Skeletal muscle satellite cell (primary cell): ENCODE results near the gene CYP4F22.

Experiments used
- H3K27me3 ChIP-seq: 2 replicates; pipeline ENCODE4 v1.7.0; 2013; ENCODE audit warnings: low read length; ENCODE audit not compliant: control insufficient read depth, insufficient read depth
- H3K36me3 ChIP-seq: 2 replicates; pipeline ENCODE4 v1.7.0; 2013; ENCODE audit warnings: mild to moderate bottlenecking, control low read depth, low read length; ENCODE audit not compliant: insufficient read depth
- H3K4me1 ChIP-seq: 2 replicates; pipeline ENCODE4 v1.7.0; 2013; ENCODE audit warnings: low read length; ENCODE audit not compliant: control insufficient read depth, insufficient read depth
- H3K4me2 ChIP-seq: 2 replicates; pipeline ENCODE4 v1.7.0; 2013; ENCODE audit warnings: mild to moderate bottlenecking, low read length
- H3K4me3 ChIP-seq: 2 replicates; pipeline ENCODE4 v1.7.0; 2013; ENCODE audit warnings: low read length
- H3K9ac ChIP-seq: 2 replicates; pipeline ENCODE4 v1.7.0; 2013; ENCODE audit warnings: mild to moderate bottlenecking, low read depth, low read length, moderate library complexity
- H3K9me3 ChIP-seq: replicated peaks from 2 replicates; pipeline ENCODE4 v1.7.0; 2013; ENCODE audit warnings: mild to moderate bottlenecking, control low read depth, low read length

The CYP4F22 gene

DNA sequence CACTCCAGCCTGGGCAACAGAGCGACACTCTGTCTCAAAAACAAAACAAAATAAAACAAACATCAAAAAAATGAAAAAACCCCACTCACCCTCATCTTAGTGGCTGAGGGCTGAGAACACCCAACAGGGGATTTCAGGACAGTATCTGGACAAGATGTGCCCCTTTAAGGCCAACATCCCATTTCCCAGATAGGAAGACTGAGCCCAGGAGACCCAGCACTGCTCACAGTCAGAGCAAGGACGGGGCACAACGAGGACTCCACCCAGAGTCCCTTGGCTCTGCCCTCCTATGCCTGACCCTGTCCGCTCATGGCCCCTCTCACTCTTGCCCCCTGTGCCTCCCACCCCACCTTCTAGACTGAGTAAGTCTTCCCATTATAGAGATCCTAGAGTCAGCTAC lies 53.8 kb downstream of the CYP4F22 start:
- Histone ChIP-seq H3K4me3 (no peak overlapping the region), H3K27me3 (no peaks in the 10 kb centered on the region), H3K9ac (no peak overlapping the region), H3K4me1 (no peaks in the 10 kb centered on the region), H3K36me3 (no peaks in the 10 kb centered on the region), H3K4me2 (no peak overlapping the region), H3K9me3 (no peaks in the 10 kb centered on the region)

DNA sequence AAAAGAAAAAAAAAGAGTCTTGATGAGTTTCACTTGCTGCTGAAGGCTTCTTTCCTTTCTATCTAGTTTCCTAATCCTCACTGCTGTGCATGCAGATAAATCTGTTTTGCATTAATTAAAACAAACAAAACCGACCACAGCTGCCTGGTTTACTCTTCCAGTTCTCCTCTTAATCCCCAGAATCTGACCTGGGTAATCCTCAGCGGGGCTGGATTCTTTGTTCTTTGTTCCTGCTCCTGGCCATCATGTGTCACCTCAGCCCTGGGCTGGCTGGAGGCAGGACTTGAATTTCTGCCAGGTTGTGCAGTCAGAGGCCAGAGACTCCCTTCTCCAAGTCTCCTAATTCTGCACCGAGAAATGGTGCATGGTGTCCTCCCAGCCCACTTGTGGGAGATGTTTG lies 54.5 kb downstream of the CYP4F22 start:
- H3K4me3 ChIP-seq = no peak overlapping the region
- no peaks in the 10 kb centered on the region for H3K27me3 ChIP-seq
- H3K9me3 ChIP-seq = no peaks in the 10 kb centered on the region
- no peak overlapping the region for H3K9ac ChIP-seq
- no peaks in the 10 kb centered on the region for H3K4me1 ChIP-seq
- no peaks in the 10 kb centered on the region for H3K36me3 ChIP-seq
- no peak overlapping the region for H3K4me2 ChIP-seq

DNA sequence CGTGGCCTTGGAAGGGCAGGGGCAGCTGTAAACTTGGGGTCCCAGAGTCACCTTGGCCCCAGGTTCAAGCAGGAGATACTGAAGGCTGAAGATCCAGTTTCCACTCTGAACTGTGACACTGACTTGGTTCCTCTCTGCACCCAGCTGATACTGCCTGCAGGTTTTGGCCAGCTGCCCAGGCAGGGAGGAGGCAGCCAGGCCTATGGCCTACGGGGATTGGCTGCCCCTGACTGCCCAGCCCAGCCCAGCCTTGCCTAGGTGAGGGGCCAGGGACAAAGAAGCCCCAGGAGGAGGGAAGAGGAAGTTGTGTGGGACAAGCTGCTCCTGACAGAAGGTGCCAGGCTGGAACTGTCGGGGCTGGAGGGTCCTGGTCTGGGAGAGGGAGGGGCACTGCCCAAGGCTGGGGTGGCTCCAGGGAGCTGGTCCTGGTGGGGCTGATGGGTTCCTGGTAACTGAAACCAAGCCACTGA lies 55.0 kb downstream of the CYP4F22 start:
- Histone ChIP-seq H3K9me3 (no peaks in the 10 kb centered on the region), H3K27me3 (no peaks in the 10 kb centered on the region), H3K9ac (no peak overlapping the region), H3K4me2 (no peak overlapping the region), H3K36me3 (no peaks in the 10 kb centered on the region), H3K4me3 (no peak overlapping the region), H3K4me1 (no peaks in the 10 kb centered on the region)

DNA sequence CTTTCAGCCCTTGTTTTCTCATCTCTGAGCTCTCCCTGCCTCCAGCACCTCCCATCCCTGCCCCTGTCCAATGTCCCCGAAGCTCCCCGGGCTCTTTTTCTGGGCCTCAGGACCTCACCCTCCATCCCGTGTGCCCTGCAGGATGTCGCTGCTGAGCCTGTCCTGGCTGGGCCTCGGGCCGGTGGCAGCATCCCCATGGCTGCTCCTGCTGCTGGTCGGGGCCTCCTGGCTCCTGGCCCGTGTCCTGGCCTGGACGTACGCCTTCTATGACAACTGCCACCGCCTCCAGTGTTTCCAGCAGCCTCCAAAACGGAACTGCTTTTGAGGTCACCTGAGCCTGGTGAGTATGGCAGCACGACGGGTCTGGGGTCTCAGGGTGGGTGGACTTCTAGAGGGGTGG lies 55.6 kb downstream of the CYP4F22 start:
- Histone ChIP-seq H3K27me3 (no peaks in the 10 kb centered on the region), H3K9me3 (no peaks in the 10 kb centered on the region), H3K9ac (no peak overlapping the region)

DNA sequence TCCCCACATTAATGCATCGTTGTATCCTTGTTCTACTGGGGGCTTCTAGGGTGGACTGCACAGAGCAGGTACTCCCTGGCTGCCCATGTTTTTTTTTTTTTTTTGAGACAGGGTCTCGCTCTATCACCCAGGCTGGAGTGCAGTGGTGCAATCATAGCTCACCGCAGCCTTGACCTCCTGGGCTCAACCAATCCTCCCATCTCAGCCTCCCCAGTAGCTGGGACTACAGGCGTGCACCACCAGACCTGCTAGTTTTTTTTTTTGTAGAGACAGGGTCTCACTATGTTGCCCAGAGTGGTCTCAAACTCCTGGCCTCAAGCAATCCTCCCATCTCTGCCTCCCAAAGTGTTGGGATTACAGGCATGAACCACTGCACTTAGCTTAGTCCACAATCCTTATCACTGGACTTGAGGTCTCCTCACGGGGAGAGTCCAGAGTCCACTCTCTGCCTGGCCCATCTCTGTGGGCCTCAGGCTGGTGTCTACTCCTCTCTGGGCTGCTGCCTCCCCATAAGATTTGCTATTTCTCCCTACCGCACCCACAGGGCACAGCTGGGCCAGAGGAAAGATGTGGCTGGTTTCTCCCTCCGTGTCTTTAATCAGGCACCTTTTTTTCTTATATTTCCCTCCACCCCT lies 56.3 kb downstream of the CYP4F22 start:
- Histone ChIP-seq H3K4me3 (no peak overlapping the region), H3K9ac (no peak overlapping the region), H3K27me3 (no peaks in the 10 kb centered on the region), H3K36me3 (no peaks in the 10 kb centered on the region), H3K4me2 (no peak overlapping the region), H3K9me3 (no peaks in the 10 kb centered on the region), H3K4me1 (no peaks in the 10 kb centered on the region)

More for the DNA sequence above, 55.6 kb downstream of the CYP4F22 start:
- no peaks in the 10 kb centered on the region for H3K36me3 ChIP-seq
- no peak overlapping the region for H3K4me2 ChIP-seq
- no peak overlapping the region for H3K4me3 ChIP-seq
- no peaks in the 10 kb centered on the region for H3K4me1 ChIP-seq

DNA sequence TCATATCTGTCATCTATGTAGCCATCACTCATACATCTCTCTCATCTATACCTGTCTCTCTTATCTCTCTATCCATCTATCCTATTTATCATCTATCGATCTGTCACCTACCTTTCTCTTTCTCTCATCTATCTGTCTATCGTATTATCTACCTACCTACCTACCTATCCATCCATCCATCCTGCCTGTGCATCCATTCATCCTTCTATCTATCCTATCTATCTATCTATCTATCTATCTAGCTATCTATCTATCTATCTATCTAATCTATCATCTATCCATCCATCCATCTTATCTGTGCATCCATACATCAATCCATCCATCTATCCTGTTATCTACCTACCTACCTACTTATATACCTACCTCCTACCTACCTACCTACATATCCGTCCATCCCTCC lies 62.1 kb downstream of the CYP4F22 start:
- Histone ChIP-seq H3K4me1 (no peaks in the 10 kb centered on the region), H3K9ac (no peak overlapping the region), H3K4me3 (no peak overlapping the region)

DNA sequence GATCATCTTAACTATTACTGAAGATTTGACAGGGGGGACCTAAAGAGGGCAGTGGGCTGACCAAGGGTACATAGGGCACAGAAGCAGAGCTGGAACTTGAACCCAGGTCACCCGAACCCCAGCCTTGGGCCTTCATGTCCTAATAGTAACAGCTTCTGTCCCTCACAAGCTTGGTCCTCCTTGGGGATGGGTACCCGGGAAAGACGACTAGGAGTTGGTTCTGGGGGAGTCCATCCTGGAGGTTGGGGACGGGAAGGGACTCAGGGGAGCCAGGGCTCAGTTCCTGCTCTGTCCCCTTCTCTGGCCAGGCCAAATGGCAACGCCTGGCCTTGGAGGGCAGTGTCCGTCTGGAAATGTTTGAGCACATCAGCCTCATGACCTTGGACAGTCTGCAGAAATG lies 67.1 kb downstream of the CYP4F22 start:
- Histone ChIP-seq H3K9me3 (no peaks in the 10 kb centered on the region), H3K9ac (no peak overlapping the region), H3K36me3 (no peaks in the 10 kb centered on the region), H3K4me3 (no peak overlapping the region), H3K27me3 (no peaks in the 10 kb centered on the region), H3K4me2 (no peak overlapping the region), H3K4me1 (no peaks in the 10 kb centered on the region)

More for the DNA sequence above, 62.1 kb downstream of the CYP4F22 start:
- Histone ChIP-seq H3K27me3 (no peaks in the 10 kb centered on the region), H3K4me2 (no peak overlapping the region), H3K9me3 (no peaks in the 10 kb centered on the region), H3K36me3 (no peaks in the 10 kb centered on the region)

DNA sequence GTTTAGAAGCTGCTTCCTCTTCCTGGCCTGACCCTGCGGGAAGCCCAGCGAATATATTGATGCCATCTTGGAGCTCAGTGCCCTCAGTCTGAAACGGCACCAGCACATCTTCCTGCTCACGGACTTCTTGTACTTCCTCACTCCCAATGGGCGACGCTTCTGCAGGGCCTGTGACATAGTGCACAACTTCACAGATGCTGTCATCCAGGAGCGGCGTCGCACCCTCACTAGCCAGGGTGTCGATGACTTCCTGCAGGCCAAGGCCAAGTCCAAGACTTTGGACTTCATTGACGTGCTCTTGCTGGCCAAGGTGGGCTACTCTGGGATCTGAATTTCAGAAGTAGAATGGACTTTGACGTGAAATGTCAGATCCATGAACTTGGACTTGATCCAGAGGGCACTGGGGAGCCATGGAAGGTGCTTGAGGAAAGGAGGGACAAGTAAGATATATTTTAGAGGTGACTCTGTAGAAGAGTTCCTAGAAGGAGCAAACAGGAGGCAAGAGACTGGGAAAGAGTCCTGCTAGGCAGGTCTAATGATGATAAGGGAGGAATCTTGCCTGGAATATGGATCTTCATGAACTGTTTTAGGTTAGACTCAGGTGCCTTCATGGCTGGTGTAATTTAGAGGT lies 68.3 kb downstream of the CYP4F22 start:
- H3K27me3 ChIP-seq = no peaks in the 10 kb centered on the region

DNA sequence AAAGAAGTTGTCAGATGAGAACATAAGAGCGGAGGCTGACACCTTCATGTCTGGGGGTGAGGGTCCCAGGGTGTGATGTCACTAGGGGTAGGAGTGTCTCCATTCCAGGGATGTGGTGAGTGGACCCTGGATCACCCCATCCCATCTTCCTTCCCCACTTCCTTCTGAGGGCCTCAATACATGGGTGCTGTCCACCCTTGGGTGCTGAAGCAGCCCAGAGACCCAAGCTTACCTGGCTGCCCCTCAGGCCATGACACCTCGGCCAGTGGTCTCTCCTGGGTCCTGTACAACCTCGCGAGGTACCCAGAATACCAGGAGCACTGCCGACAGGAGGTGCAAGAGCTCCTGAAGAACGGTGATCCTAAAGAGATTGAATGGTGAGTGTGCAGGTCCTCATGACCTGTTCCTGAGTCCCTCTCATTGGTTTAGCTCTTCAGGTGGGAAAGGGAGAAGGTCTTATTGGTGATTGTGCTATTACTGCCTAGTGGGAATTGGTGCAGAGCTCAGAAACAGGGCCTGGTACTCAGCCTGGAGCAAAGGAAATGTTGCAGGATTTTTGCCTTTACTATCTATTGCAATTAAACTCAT lies 69.0 kb downstream of the CYP4F22 start:
- Histone ChIP-seq H3K4me1 (no peaks in the 10 kb centered on the region), H3K4me3 (no peak overlapping the region), H3K9ac (no peak overlapping the region), H3K36me3 (no peaks in the 10 kb centered on the region), H3K9me3 (no peaks in the 10 kb centered on the region), H3K27me3 (no peaks in the 10 kb centered on the region), H3K4me2 (no peak overlapping the region)

More for the DNA sequence above, 68.3 kb downstream of the CYP4F22 start:
- Histone ChIP-seq H3K4me2 (no peak overlapping the region), H3K9me3 (no peaks in the 10 kb centered on the region), H3K4me3 (no peak overlapping the region), H3K9ac (no peak overlapping the region), H3K36me3 (no peaks in the 10 kb centered on the region), H3K4me1 (no peaks in the 10 kb centered on the region)

DNA sequence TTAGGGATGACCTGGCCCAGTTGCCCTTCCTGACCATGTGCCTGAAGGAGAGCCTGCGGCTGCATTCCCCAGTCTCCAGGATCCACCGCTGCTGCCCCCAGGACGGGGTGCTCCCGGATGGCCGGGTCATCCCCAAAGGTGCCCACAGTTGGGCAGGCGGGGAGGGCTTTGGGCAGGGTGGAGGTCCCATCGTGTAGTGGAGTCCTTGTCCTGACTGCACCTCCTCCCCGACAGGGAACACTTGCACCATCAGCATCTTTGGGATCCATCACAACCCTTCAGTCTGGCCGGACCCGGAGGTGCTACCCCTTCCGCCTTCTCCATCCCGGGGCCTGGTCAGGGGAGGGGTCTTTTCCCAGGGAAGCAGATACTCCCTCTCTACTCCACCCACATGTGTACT lies 75.0 kb downstream of the CYP4F22 start:
- no peaks in the 10 kb centered on the region for H3K9me3 ChIP-seq
- no peaks in the 10 kb centered on the region for H3K4me1 ChIP-seq
- H3K36me3 ChIP-seq = no peaks in the 10 kb centered on the region
- H3K9ac ChIP-seq = no peak overlapping the region
- H3K4me2 ChIP-seq = no peak overlapping the region
- no peaks in the 10 kb centered on the region for H3K27me3 ChIP-seq
- H3K4me3 ChIP-seq = no peak overlapping the region

DNA sequence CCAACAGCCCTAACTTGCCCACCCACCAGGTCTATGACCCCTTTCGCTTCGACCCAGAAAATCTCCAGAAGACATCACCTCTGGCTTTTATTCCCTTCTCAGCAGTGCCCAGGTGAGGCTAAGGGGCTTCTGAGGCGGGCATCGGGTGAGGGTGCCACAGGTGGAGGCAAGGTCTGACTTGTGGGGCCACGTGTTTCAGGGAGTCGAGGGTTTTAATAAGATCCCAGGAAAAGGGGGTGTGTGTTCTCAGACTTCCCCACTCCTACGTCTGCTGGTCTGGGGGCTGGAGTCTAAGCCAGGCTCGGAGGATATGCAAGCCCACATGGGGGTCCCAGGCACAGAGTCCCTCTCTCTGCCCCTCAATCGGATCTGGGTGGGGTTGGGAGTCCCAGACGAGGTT lies 75.8 kb downstream of the CYP4F22 start:
- no peaks in the 10 kb centered on the region for H3K4me1 ChIP-seq
- no peak overlapping the region for H3K4me3 ChIP-seq
- no peak overlapping the region for H3K9ac ChIP-seq
- H3K27me3 ChIP-seq = no peaks in the 10 kb centered on the region
- no peaks in the 10 kb centered on the region for H3K36me3 ChIP-seq
- H3K9me3 ChIP-seq = no peaks in the 10 kb centered on the region
- no peak overlapping the region for H3K4me2 ChIP-seq
